Left forelimb (tissue), 1 donor: Measurements from ENCODE around the gene CMTM3.
"Not testable (repeated sequence)": the region's sequence is repeated elsewhere in the genome, so short reads cannot be mapped to it uniquely, and the experiment has no call there.

Experiments used
- DNase-seq: peaks from one replicate; pipeline ENCODE4 v3.0.0-alpha.2; 2018; ENCODE audit warnings: low spot score

Gene CMTM3

DNA sequence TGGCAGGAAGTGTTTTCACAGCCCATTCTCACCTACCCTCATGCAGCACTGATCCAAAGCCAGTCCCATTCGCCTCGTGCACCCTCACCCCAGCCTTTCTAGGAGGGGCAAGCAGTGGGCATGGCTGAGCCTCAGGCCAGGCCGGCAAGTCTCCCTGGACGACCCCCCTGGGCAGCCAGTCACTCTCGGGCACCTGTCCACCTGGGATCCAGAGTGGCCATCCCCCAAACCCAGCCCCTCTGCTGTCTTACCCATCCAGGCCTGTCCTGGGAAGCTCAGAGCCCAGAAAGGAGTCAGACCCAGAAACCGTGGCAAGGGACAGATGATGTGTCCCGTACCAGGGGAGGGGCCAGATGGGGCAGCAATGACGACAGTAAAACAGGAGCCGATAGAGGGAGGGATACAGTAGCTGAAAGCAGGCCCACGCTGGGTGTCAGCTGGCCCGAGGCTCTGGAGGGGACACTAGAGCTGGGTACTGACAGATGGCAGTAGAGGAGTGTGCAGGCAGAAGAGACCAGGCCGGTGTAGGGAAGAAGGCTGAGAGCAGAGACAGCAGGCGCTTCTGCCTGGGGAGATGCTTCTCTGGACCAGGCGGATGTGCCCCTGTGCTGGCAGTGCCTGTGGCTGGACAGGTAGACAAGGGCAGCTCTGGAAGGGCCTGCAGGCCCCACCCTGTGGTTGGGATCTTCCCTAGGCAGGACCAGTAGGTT lies 5.8 kb downstream of the CMTM3 start:
- DNase-seq, result no peak

GRCh38 chr16:66611911-66612310 lies 7.4 kb downstream of the CMTM3 start:
- DNase-seq, result not testable (repeated sequence)

GRCh38 chr16:66612422-66612821 lies 7.9 kb downstream of the CMTM3 start:
- no peak for DNase-seq

GRCh38 chr16:66614161-66614802 lies 9.8 kb downstream of the CMTM3 start:
- no peak for DNase-seq

- DNase-seq, result no peak
Observed at GRCh38 chr16:66616169-66616568, 11.7 kb downstream of the CMTM3 start.

GRCh38 chr16:66616592-66616991 lies 12.1 kb downstream of the CMTM3 start:
- no peak for DNase-seq

DNA sequence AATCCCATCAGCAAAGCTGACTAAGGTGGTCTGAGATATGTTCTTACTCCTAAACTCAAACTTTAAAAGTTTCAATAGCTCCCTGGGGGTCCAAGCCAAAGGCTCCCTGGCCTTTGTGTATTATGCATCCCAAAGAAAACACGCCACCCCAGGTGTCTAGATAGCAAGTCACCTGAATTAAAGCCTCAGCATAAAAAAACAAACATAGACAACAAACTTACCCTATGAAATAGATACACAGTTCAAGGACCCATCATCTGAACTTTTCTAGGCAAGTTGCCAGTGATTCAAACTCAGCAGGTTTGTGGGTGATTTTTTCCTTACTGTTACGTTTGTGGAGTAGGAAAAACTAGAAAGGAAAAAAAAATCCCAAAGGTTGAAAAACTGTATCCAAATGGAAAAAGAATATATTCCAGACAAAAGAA lies 12.5 kb downstream of the CMTM3 start:
- no peak for DNase-seq

DNA sequence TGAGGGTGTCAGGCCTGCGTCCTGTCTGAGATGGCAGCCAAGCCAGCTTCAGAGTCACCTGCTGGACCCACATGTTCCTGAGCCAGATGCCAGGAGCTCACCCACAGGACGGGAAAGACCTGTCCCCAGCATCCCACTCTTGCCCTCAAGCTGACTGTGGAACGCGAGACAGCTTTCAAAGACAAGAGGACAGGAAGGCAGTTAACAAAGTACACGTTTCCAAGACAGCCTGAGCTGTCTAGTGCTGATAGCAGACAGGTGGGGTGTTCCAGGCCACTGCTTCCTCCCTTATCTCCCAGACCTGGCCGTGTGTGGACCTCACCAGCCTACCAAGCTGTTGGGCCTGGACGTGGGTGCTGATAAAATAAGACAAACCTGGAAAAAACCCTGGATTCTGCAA lies 13.2 kb downstream of the CMTM3 start:
- DNase-seq, result no peak

GRCh38 chr16:66618588-66619375 lies 14.3 kb downstream of the CMTM3 start:
- DNase-seq, result no peak

DNA sequence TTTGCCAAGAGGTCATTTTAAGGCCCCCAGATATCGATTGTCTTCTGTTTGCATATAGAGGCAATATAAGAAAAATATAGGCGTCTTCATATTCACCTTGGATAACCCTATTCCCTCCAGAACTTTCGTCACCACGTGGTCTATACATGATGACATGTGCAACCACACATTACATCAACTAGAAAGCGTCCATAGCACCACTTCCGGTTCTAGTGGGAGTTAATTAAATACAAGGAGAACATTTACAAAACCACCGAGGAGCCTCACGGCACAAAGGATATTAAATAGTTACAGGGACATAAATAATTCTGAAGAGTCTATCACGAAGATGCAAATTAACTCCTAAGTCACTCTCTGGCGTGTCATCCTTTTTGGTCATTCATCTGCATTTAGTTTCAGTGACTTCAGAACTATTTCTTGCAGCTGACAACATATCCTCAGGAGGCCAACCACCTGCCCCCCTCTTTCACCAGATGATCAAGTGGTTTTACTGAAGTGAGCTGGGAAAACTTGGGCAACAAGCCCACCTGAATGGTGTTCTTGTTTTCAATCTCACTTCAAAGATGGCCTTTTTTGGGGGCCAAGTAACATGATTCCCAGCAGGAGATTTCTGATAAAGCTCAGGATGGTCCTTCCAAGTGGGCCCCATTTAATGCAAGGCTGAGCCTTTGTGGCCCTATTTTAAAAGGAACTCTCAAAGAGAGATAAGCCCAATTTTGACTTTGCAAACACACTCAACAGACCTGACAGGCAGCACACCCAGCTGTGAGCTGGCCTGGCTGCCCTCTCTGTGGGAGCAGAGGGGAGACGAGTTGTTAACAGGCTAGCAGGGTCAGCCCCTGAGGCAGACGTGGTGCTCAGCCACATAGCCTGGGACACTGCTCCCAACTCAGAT lies 15.3 kb downstream of the CMTM3 start:
- DNase-seq, result no peak

- no peak for DNase-seq
Observed at GRCh38 chr16:66620429-66620795, 15.9 kb downstream of the CMTM3 start.

GRCh38 chr16:66621973-66622372 lies 17.5 kb downstream of the CMTM3 start:
- no peak for DNase-seq

- DNase-seq, result no peak
Observed at GRCh38 chr16:66622863-66623262, 18.4 kb downstream of the CMTM3 start.

DNA sequence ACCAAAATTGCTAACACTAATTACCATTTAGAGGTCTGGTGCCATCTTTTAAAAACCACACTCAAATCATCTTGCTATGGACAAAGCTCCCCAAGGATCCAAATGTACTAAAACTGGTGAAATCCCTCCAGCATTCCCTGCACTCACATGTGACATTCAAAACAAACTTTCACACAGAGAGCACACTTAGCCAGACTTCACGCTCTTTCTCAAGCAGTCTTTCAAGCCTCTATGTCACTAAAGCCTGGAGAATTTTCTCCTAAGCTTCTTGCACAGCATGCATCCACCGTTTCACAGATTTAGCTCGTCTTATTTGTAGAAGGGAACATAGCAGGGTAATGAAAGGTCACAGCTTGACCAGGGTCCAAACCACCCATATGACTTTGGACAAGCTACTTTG lies 19.3 kb downstream of the CMTM3 start:
- no peak for DNase-seq

DNA sequence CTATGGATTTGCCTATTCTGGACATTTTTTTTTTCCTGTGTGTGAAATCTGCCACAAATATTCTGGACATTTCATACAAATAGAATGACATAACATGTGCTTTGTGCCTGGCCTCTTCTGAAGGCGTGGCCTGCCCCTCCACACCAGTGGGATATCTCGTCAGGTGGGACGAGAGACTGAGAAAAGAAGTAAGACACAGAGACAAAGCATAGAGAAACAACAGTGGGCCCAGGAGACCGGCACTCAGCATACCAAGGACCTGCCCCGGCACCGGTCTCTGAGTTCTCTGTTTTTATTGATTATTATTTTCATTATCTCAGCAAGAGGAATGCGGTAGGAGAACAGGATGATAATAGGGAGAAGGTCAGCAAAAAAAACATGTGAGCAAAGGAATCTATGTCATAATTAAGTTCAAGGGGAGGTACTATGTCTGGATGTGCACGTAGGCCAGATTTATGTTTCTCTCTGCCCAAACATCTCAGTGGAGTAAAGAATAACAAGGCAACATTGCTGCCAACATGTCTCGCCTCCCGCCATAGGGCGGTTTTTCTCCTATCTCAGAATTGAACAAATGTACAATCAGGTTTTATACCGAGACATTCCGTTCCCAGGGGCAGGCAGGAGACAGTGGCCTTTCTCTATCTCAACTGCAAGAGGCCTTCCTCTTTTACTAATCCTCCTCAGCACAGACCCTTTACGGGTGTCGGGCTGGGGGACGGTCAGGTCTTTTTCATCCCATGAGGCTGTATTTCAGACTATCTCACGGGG lies 23.3 kb downstream of the CMTM3 start:
- DNase-seq, result not testable (repeated sequence)

GRCh38 chr16:66629856-66630255 lies 25.4 kb downstream of the CMTM3 start:
- DNase-seq, result no peak

- not testable (repeated sequence) for DNase-seq
Observed at GRCh38 chr16:66630561-66631260, 26.2 kb downstream of the CMTM3 start.

DNA sequence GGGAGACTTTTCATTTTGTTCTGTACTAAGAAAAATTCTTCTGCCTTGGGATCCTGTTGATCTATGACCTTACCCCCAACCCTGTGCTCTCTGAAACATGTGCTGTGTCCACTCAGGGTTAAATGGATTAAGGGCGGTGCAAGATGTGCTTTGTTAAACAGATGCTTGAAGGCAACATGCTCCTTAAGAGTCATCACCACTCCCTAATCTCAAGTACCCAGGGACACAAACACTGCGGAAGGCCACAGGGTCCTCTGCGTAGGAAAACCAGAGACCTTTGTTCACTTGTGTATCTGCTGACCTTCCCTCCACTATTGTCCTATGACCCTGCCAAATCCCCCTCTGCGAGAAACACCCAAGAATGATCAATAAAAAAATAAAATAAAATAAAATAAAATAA lies 27.1 kb downstream of the CMTM3 start:
- not testable (repeated sequence) for DNase-seq

DNA sequence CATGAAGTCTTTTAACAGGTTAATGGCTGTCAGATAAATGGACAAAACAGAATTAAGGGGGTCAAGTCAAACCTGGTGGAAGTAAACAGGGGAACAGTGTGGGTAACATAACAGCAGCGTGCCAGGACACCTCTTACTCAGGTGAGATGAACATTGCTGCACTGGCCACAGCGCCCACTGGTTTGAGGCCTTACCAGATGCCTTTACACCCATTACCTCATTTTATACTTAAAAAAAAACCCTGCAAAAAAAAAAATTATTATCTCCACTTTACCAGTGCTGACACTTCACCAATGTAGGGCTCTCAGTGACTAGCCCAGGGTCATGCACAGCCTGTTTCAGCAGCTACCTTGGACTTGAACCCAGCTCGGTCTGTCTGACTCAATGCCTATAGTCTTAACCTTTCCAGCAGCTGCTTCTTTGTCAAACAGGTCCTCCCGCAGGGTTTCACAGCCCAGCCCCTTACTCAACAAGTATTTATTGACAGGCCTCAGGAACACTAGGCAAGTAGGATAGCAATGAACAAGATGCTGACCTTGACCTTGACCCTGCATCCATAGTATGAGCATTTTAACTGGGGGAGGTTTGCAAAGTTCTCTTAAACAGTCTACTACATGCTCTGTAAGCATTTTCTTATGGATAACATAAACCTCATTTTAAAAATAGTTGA lies 30.2 kb downstream of the CMTM3 start:
- no peak for DNase-seq

DNA sequence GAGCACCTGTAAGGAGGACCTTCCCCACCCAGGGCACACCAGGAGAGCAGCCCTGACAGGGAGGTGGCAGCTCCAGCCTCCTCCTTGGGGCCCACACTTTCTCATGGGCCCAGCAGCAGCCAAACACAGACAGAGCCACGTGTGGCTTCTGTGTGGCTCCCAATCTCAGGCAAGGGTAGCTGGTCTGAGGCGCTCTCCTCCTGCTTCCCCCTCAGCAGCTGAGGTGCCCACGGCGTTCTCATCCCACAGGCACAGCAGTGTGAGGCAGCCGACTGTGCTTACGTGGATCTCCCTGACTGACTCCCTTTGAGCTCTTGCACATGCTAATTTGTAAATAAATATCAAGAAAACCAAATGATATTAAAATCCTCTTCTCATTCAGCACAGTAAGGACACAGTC lies 30.9 kb downstream of the CMTM3 start:
- no peak for DNase-seq
